Naive B cell (primary cell): ENCODE measurements around the gene EXOC3L2. TPM values are rescaled to one million over a fixed set of nuclear protein-coding genes. Genes with fewer than 3 reads are reported as not detected.
A peak's percentile ranks its signal among the peaks of the same experiment; 100 is the strongest.

Source experiments
- ATAC-seq, 2 donors: fragments of 150-1000 bp; cut with Tn5 transposase; 2 replicates each; pipeline ENCODE4 v1.10.0; 2021; ENCODE audit warnings: low read depth in 2 of 2, mild to moderate bottlenecking in 2 of 2, moderate library complexity in 2 of 2
- DNase-seq: peaks from one replicate; pipeline ENCODE4 v3.0.0; 2022
- H3K27ac Mint-ChIP-seq, 6 donors: one replicate each; pipeline ENCODE4 v1.8.0; 2020 to 2022; ENCODE audit warnings: mild to moderate bottlenecking in 6 of 6, mixed read lengths in 6 of 6, moderate library complexity in 5 of 6, inconsistent platforms in 2 of 6
- H3K27me3 Mint-ChIP-seq, 3 donors: one replicate each; pipeline ENCODE4 v1.8.0; 2021 to 2022; ENCODE audit warnings: mixed read lengths in 3 of 3, mild to moderate bottlenecking in 1 of 3
- H3K36me3 Mint-ChIP-seq, 2 donors: one replicate each; pipeline ENCODE4 v1.8.0; 2020 to 2022; ENCODE audit warnings: mixed read lengths in 2 of 2, inconsistent platforms in 1 of 2, mild to moderate bottlenecking in 1 of 2
- H3K4me1 Mint-ChIP-seq, 3 donors: one replicate each; pipeline ENCODE4 v1.8.0; 2020 to 2022; ENCODE audit warnings: mixed read lengths in 3 of 3, inconsistent platforms in 1 of 3, mild to moderate bottlenecking in 1 of 3, moderate library complexity in 1 of 3
- H3K4me3 Mint-ChIP-seq, 8 donors: one replicate each; pipeline ENCODE4 v1.8.0; 2020 to 2022; ENCODE audit warnings: mild to moderate bottlenecking in 8 of 8, mixed read lengths in 8 of 8, moderate library complexity in 8 of 8, inconsistent platforms in 2 of 8
- H3K9me3 Mint-ChIP-seq, 7 donors: one replicate each; pipeline ENCODE4 v1.8.0; 2020 to 2022; ENCODE audit warnings: mixed read lengths in 7 of 7, mild to moderate bottlenecking in 5 of 7, inconsistent platforms in 2 of 7, moderate library complexity in 1 of 7
- polyA plus RNA-seq, 6 donors: library from polyadenylated mRNA; unstranded; fragments of 300-500 nt; fragmentation: Illumina TruSeq; gene quantifications; one replicate each; pipeline ENCODE4 v1.2.3, GENCODE V29; 2021; ENCODE audit warnings: low read depth in 6 of 6

The EXOC3L2 gene
- polyA plus RNA-seq, 6 donors from 2014 or later, result not detected

- ATAC-seq, result no peak
- H3K4me1 Mint-ChIP-seq, result no peaks in the 10 kb centered on the region
- no peak overlapping the region for H3K27ac Mint-ChIP-seq
- peaks cover 13 to 62% (median 28%) of the 10 kb centered on the region in 3 donors for H3K27me3 Mint-ChIP-seq
- DNase-seq, result no peak
- no peak overlapping the region for H3K4me3 Mint-ChIP-seq
- H3K36me3 Mint-ChIP-seq, result no peaks in the 10 kb centered on the region
- peaks cover 0 to 2% (median 0%) of the 10 kb centered on the region in 7 donors for H3K9me3 Mint-ChIP-seq
Observed at GRCh38 chr19:45224645-45225044, 20.6 kb downstream of the EXOC3L2 start.

DNA sequence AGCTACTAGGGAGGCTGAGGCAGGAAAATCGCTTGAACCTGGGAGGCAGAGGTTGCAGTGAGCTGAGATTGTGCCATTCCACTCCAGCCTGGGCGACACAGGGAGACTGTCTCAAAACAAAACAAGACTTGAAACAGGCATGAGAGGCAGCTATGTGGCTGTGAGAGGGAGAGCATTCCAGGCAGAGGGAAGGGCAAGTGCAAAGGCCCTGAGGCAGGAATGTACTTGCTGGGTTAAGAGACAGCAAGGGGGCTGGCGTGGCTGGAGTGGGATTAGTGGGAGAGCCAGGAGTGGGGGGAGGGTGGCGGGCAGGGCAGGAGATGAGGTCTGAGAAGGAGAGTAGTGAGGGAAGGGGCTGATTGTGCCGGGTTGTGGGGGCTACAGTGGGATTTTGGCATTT, 21.3 kb downstream of the EXOC3L2 start:
- Mint-ChIP-seq H3K4me1 (no peaks in the 10 kb centered on the region), H3K36me3 (no peaks in the 10 kb centered on the region), H3K9me3 (peaks cover 0 to 2% (median 0%) of the 10 kb centered on the region in 7 donors), H3K27me3 (peaks cover 17 to 62% (median 29%) of the 10 kb centered on the region in 3 donors), H3K27ac (no peak overlapping the region), H3K4me3 (no peak overlapping the region)
- DNase-seq (no peak), ATAC-seq (no peak)

GRCh38 chr19:45222724-45223123, 22.5 kb downstream of the EXOC3L2 start:
- H3K36me3 Mint-ChIP-seq, result no peaks in the 10 kb centered on the region
- H3K27ac Mint-ChIP-seq, result peak overlapping the region in 1 of 6 donors; percentile 39
- H3K27me3 Mint-ChIP-seq, result peaks cover 17 to 65% (median 38%) of the 10 kb centered on the region in 3 donors
- DNase-seq, result no peak
- H3K4me1 Mint-ChIP-seq, result no peaks in the 10 kb centered on the region
- no peak for ATAC-seq
- no peak overlapping the region for H3K4me3 Mint-ChIP-seq
- H3K9me3 Mint-ChIP-seq, result peaks cover 0 to 2% (median 0%) of the 10 kb centered on the region in 7 donors

GRCh38 chr19:45218911-45219743, 26.1 kb downstream of the EXOC3L2 start:
- peaks cover 6 to 8% (median 6%) of the 10 kb centered on the region in 3 donors for H3K4me1 Mint-ChIP-seq
- H3K9me3 Mint-ChIP-seq, result peaks cover 0 to 1% (median 0%) of the 10 kb centered on the region in 7 donors
- H3K36me3 Mint-ChIP-seq, result peaks cover 0 to 1% of the 10 kb centered on the region in 2 donors
- H3K4me3 Mint-ChIP-seq, result no peak overlapping the region
- no peak for ATAC-seq
- H3K27me3 Mint-ChIP-seq, result peaks cover 20 to 64% (median 59%) of the 10 kb centered on the region in 3 donors
- H3K27ac Mint-ChIP-seq, result peak overlapping the region in 1 of 6 donors; percentile 47
- no peak for DNase-seq

DNA sequence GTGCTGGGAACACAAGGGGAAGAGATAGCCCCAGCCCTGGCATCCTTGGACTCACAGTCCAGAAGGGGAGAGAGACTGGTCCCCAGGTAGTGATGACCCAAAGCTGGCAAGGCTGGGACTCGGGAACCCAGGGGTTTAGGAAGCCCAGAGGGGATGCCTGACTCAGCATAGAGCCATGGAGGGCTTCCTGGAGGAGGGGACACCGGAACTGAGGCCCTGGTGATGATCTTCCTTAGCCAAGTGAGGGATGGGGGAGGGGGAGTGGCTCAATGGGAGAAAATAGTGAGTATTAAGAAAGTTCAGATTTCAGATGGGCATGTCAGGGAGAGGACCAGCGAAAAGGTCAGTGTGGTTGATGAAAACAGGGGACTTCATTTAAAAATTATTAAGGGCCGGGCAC, 26.8 kb downstream of the EXOC3L2 start:
- Mint-ChIP-seq H3K9me3 (peaks cover 0 to 1% (median 0%) of the 10 kb centered on the region in 7 donors), H3K27ac (peak overlapping the region in 1 of 6 donors; percentile 84), H3K4me3 (no peak overlapping the region), H3K36me3 (peaks cover 0 to 8% of the 10 kb centered on the region in 2 donors), H3K27me3 (peaks cover 24 to 66% (median 59%) of the 10 kb centered on the region in 3 donors), H3K4me1 (peaks cover 6 to 8% (median 6%) of the 10 kb centered on the region in 3 donors)
- ATAC-seq (no peak), DNase-seq (no peak)

- ATAC-seq, result no peak
- Mint-ChIP-seq H3K9me3 (peaks cover 0 to 1% (median 0%) of the 10 kb centered on the region in 7 donors), H3K27ac (no peak overlapping the region), H3K36me3 (peaks cover 0 to 12% of the 10 kb centered on the region in 2 donors), H3K27me3 (peaks cover 24 to 69% (median 64%) of the 10 kb centered on the region in 3 donors), H3K4me3 (no peak overlapping the region), H3K4me1 (peaks cover 6 to 8% (median 6%) of the 10 kb centered on the region in 3 donors)
- no peak for DNase-seq
Observed at GRCh38 chr19:45217957-45218334, 27.3 kb downstream of the EXOC3L2 start.

GRCh38 chr19:45217193-45217956, 27.8 kb downstream of the EXOC3L2 start:
- H3K4me3 Mint-ChIP-seq, result no peak overlapping the region
- ATAC-seq (no peak), DNase-seq (no peak)
- peaks cover 0 to 12% of the 10 kb centered on the region in 2 donors for H3K36me3 Mint-ChIP-seq
- H3K9me3 Mint-ChIP-seq, result peaks cover 0 to 1% (median 0%) of the 10 kb centered on the region in 7 donors
- H3K27ac Mint-ChIP-seq, result no peak overlapping the region
- H3K4me1 Mint-ChIP-seq, result peaks cover 6 to 8% (median 6%) of the 10 kb centered on the region in 3 donors
- H3K27me3 Mint-ChIP-seq, result peaks cover 19 to 69% (median 65%) of the 10 kb centered on the region in 3 donors

- no peak for DNase-seq
- Mint-ChIP-seq H3K27ac (peak overlapping the region in 1 of 6 donors; percentile 44), H3K4me3 (no peak overlapping the region), H3K9me3 (peaks cover 0 to 1% (median 0%) of the 10 kb centered on the region in 7 donors), H3K27me3 (peaks cover 17 to 69% (median 61%) of the 10 kb centered on the region in 3 donors), H3K4me1 (peaks cover 6 to 8% (median 6%) of the 10 kb centered on the region in 3 donors), H3K36me3 (peaks cover 0 to 12% of the 10 kb centered on the region in 2 donors)
- no peak for ATAC-seq
Observed at GRCh38 chr19:45216667-45217066, 28.5 kb downstream of the EXOC3L2 start.

DNA sequence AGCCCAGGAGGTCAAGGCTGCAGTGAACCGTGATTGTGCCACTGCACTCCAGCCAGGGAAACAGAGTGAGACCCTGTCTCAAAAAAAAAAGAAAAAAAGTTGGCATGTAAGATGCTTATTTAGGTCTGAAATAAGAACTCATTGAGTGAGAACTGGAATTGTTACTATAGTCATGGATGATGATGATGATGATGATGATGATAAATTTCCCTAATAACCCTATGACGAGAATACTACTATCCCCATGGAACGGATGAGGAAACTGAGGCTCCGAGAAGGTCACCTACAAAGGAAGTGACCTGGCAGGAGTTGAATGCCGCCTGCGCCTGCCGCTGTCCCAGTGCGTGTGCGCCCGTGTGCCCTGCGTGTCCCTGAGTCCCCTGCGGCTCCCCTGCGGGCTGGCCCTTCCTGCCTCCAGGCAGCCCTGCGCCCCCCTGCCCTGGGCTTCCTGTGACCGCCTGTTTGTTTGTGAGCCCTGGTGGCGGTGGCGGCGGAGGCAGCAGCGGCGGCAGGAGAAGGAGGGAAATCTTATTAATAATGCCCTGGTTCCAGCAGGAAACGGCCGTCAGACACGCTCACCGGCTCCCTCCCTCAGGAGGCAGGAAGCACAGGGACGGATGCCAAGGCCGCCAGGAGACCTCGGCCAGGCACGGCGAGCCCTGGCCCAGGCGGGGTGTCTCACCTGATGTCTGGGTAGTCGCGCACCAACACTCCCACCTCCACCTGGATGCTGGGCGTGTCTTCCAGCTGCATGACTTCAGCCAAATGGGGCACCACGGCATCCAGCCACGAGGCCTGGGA, 29.6 kb downstream of the EXOC3L2 start:
- Mint-ChIP-seq H3K36me3 (peaks cover 0 to 12% of the 10 kb centered on the region in 2 donors), H3K27me3 (peaks cover 17 to 73% (median 56%) of the 10 kb centered on the region in 3 donors)

GRCh38 chr19:45213031-45213430, 32.2 kb downstream of the EXOC3L2 start:
- Mint-ChIP-seq H3K9me3 (no peaks in the 10 kb centered on the region), H3K36me3 (peaks cover 0 to 12% of the 10 kb centered on the region in 2 donors), H3K27me3 (peaks cover 12 to 60% (median 41%) of the 10 kb centered on the region in 3 donors), H3K27ac (no peak overlapping the region), H3K4me3 (no peak overlapping the region), H3K4me1 (peaks cover 6 to 8% (median 6%) of the 10 kb centered on the region in 3 donors)
- ATAC-seq, result no peak
- no peak for DNase-seq

More for the DNA sequence above, 29.6 kb downstream of the EXOC3L2 start:
- ATAC-seq (no peak), DNase-seq (no peak)
- peaks cover 6 to 8% (median 6%) of the 10 kb centered on the region in 3 donors for H3K4me1 Mint-ChIP-seq
- H3K27ac Mint-ChIP-seq, result peak overlapping the region in 1 of 6 donors; percentile 47
- H3K9me3 Mint-ChIP-seq, result peaks cover 0 to under 1% (median 0%) of the 10 kb centered on the region in 7 donors
- no peak overlapping the region for H3K4me3 Mint-ChIP-seq

DNA sequence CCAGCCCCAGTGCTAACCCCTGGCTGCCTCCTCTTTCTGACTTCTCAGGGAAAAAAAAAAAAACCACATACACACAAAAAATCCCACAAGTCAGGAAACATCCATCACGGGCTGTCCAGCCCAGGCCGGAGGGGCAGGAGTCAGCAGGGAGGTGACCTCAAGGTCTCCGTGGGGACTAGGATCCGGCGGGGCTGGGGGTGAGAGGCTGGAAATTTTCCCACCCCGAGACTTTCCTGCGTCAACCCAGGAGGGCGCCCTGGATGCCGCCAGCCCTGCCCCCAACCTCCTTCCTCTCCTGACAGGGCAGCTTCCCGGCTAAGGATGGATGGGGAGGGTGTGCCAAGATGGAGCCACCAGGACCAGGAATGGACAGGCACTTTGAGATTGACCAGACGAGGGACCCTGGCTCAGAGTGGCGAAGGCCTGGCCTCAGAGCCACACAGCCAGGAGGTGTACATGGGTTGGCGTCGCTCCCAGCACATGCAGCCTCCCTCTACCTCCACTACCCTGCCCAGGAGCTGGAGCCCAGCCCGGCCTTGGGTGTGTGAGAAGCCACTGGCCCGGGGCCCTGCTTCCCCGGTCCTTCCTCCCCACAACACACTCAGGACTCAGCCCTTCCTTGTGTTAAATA, 33.3 kb downstream of the EXOC3L2 start:
- Mint-ChIP-seq H3K27ac (peak overlapping the region in 1 of 6 donors; percentile 44), H3K4me3 (peak overlapping the region in 2 of 8 donors; percentile 33 to 42), H3K9me3 (no peaks in the 10 kb centered on the region), H3K4me1 (peaks cover 6 to 8% (median 6%) of the 10 kb centered on the region in 3 donors), H3K36me3 (peaks cover 0 to 12% of the 10 kb centered on the region in 2 donors), H3K27me3 (peaks cover 12 to 57% (median 40%) of the 10 kb centered on the region in 3 donors)
- ATAC-seq (no peak), DNase-seq (no peak)

DNA sequence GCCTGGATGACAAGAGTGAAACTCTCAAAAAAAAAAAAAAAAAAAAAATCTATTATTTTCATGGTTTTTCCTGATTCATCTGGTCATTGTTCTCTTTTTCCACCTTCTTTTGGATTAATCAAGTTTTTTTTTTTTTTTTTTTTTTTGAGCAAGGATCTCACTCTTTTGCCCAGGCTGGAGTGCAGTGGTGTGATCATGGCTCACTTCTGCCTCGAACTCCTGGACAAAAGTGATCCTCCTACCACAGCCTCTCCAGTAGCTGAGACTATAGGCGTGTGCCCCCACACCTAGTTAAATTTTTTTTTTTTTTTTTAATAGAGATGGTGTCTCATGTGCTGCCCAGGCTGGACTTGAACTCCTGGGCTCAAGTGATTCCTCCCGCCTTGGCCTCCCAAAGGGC, 38.9 kb downstream of the EXOC3L2 start:
- Mint-ChIP-seq H3K9me3 (peaks cover 0 to 6% (median 0%) of the 10 kb centered on the region in 7 donors), H3K4me1 (no peaks in the 10 kb centered on the region), H3K36me3 (peaks cover 0 to 9% of the 10 kb centered on the region in 2 donors), H3K4me3 (no peak overlapping the region), H3K27ac (no peak overlapping the region), H3K27me3 (peaks cover 0 to 8% (median 0%) of the 10 kb centered on the region in 3 donors)
- no peak for DNase-seq
- ATAC-seq, result no peak
